Suprapubic skin (tissue), 3 donors: ENCODE results near the gene TUNAR.

Experiments used
- CTCF ChIP-seq, 2 donors: fragments of 200-600 bp in 1 of 2; fragments of 450-650 bp in 1 of 2; sonication (generic) in 1 of 2; IDR thresholded peaks; one replicate each; pipeline ENCODE4 v1.5.1; 2016 to 2019; ENCODE audit warnings: antibody characterized with exemption in 2 of 2, mild to moderate bottlenecking in 1 of 2, moderate library complexity in 1 of 2
- EP300 ChIP-seq: sonication (generic); formaldehyde crosslinking; IDR thresholded peaks from one replicate; pipeline ENCODE4 v1.6.1; 2017; ENCODE audit warnings: antibody characterized with exemption
- POLR2A ChIP-seq, 2 donors: fragments of 450-650 bp; IDR thresholded peaks; one replicate each; pipeline ENCODE4 v1.6.1; 2017; ENCODE audit warnings: antibody characterized with exemption in 2 of 2, mild to moderate bottlenecking in 2 of 2, moderate library complexity in 2 of 2

- TF ChIP-seq CTCF (IDR thresholded peaks at IDR 0.05) (no peak), EP300 (no peak), POLR2A (IDR thresholded peaks at IDR 0.05) (no peak)
Measured at GRCh38 chr14:95889236-95889979, 12.8 kb downstream of the TUNAR start.
